Endothelial cell of umbilical vein (primary cell): Measurements from ENCODE around the gene CMSS1. TPM values are rescaled to one million over a fixed set of nuclear protein-coding genes. Genes with fewer than 3 reads are reported as not detected.

ENCODE experiments used
- BruUV-seq: library from RNA; stranded (reverse); fragments of 400-500 nt; replicated peaks from 2 replicates; lab custom pipeline; 2021; lab: Mats Ljungman, UMichigan
- CTCF ChIA-PET: fragments of 300-600, 350-600 bp; sonication (Branson Sonifier 250); formaldehyde crosslinking; loops from one replicate; lab custom pipeline; 2021; ENCODE audit warnings: antibody characterized with exemption, inconsistent platforms; lab: Charles Lee
- POLR2A ChIA-PET: fragments of 300-600, 350-600 bp; sonication (Branson Sonifier 250); formaldehyde crosslinking; loops from one replicate; lab custom pipeline; 2021; ENCODE audit warnings: antibody characterized with exemption, inconsistent platforms; lab: Charles Lee
- DNase-seq: peaks from one replicate; pipeline ENCODE4 v3.0.0-alpha.2; 2011; ENCODE audit warnings: low read depth, low spot score
- FAIRE-seq: peaks from 2 replicates; lab custom pipeline; 2011; peaks lifted over from hg19 to GRCh38; lab: Jason Lieb, UNC
- H2AFZ ChIP-seq: 2 replicates; pipeline ENCODE4 v1.6.0; 2012; ENCODE audit warnings: low read depth, low read length, control low read depth, inconsistent platforms
- H3K27ac ChIP-seq: 2 replicates; pipeline ENCODE4 v1.5.1; 2011; ENCODE audit warnings: low read depth, mild to moderate bottlenecking, control low read depth, low read length, moderate library complexity; ENCODE audit not compliant: insufficient read depth
- H3K27me3 ChIP-seq, 2 experiments: 2 replicates each; pipeline versions ENCODE4 v1.6.0 to v1.6.1; 2011; ENCODE audit warnings: low read length in 2 of 2, mixed read lengths in 1 of 2; ENCODE audit not compliant: control insufficient read depth in 2 of 2, insufficient read depth in 2 of 2
- H3K36me3 ChIP-seq, 2 experiments: 2 replicates in 1 of 2; 3 replicates in 1 of 2; pipeline ENCODE4 v1.5.1; 2011; ENCODE audit warnings: low read length in 2 of 2, mild to moderate bottlenecking in 1 of 2, moderate library complexity in 1 of 2; ENCODE audit not compliant: control insufficient read depth in 2 of 2, insufficient read depth in 2 of 2; ENCODE audit errors: extremely low read depth in 1 of 2
- H3K4me1 ChIP-seq: 3 replicates; pipeline ENCODE4 v1.5.1; 2011; ENCODE audit warnings: mild to moderate bottlenecking, low read length; ENCODE audit not compliant: control insufficient read depth, insufficient read depth; ENCODE audit errors: extremely low read depth
- H3K4me2 ChIP-seq: 2 replicates; pipeline ENCODE4 v1.6.1; 2011; ENCODE audit warnings: low read length, control low read depth, mixed read lengths; ENCODE audit not compliant: insufficient read depth
- H3K4me3 ChIP-seq, 3 experiments: fragments of 200-600 bp in 1 of 3; sonication (generic), shearing (Covaris generic) in 1 of 3; replicated peaks in 1 of 3; 2 replicates each; pipeline ENCODE4 v1.5.1; 2011 to 2016; ENCODE audit warnings: control low read depth in 3 of 3, low read length in 3 of 3, mild to moderate bottlenecking in 2 of 3, inconsistent platforms in 1 of 3, low read depth in 1 of 3, moderate library complexity in 1 of 3; ENCODE audit not compliant: insufficient read depth in 1 of 3
- H3K79me2 ChIP-seq: 2 replicates; pipeline ENCODE4 v1.6.0; 2012; ENCODE audit warnings: low read length, inconsistent platforms; ENCODE audit not compliant: control insufficient read depth, insufficient read depth
- H3K9ac ChIP-seq: replicated peaks from 2 replicates; pipeline ENCODE3; 2011; ENCODE audit warnings: low read length, control low read depth; ENCODE audit not compliant: insufficient read depth; ENCODE audit errors: extremely low read depth
- H3K9me1 ChIP-seq: replicated peaks from 3 replicates; pipeline ENCODE4 v1.6.0; 2011; ENCODE audit warnings: mild to moderate bottlenecking, low read length; ENCODE audit not compliant: control insufficient read depth, insufficient read depth; ENCODE audit errors: extremely low read depth
- H3K9me3 ChIP-seq: replicated peaks from 2 replicates; pipeline ENCODE4 v1.5.1; 2012; ENCODE audit warnings: low read length, inconsistent platforms; ENCODE audit not compliant: control insufficient read depth, insufficient read depth
- H4K20me1 ChIP-seq: replicated peaks from 2 replicates; pipeline ENCODE3; 2011; ENCODE audit warnings: mild to moderate bottlenecking, low read length; ENCODE audit not compliant: control insufficient read depth, insufficient read depth; ENCODE audit errors: extremely low read depth
- EZH2 ChIP-seq: IDR thresholded peaks from 2 replicates; pipeline ENCODE4 v1.6.1; 2012; ENCODE audit warnings: borderline replicate concordance, low read depth, mild to moderate bottlenecking, moderate library complexity, low read length, inconsistent platforms; ENCODE audit not compliant: severe bottlenecking
- FOS ChIP-seq: IDR thresholded peaks from 2 replicates; pipeline ENCODE4 v1.6.1; 2011; ENCODE audit warnings: mild to moderate bottlenecking, low read length, moderate library complexity, borderline replicate concordance; ENCODE audit not compliant: insufficient read depth
- GATA2 ChIP-seq: IDR thresholded peaks from 2 replicates; pipeline ENCODE4 v1.7.0; 2011; ENCODE audit warnings: low read depth, mild to moderate bottlenecking, moderate library complexity, mixed read lengths, low read length; ENCODE audit not compliant: insufficient read length, insufficient read depth
- JUN ChIP-seq: IDR thresholded peaks from 2 replicates; pipeline ENCODE4 v1.6.1; 2011; ENCODE audit warnings: borderline replicate concordance, low read depth; ENCODE audit not compliant: insufficient read length, insufficient read depth
- MYC ChIP-seq: IDR thresholded peaks from one replicate; pipeline ENCODE4 v1.6.1; 2011; ENCODE audit warnings: mild to moderate bottlenecking, low read depth, low read length
- POLR2A ChIP-seq: IDR thresholded peaks from 2 replicates; pipeline ENCODE4 v1.6.1; 2012; ENCODE audit warnings: low read depth, mild to moderate bottlenecking, control low read depth, low read length
- POLR2AphosphoS5 ChIP-seq: IDR thresholded peaks from 2 replicates; pipeline ENCODE4 v1.6.1; 2012; ENCODE audit warnings: low read depth, mild to moderate bottlenecking, control low read depth, low read length, moderate library complexity; ENCODE audit not compliant: insufficient read depth
- dilution Hi-C: fragments of 300-500 bp; cut with MboI; formaldehyde crosslinking; loops from one replicate; pipeline ENCODE4 v1.15.0; 2019; ENCODE audit warnings: low sequenced_read_pairs; ENCODE audit not compliant: extremely low pct_ligation_motif_present
- intact Hi-C: fragments of 100-400 bp; cut with micrococcal nuclease; formaldehyde crosslinking; loops from one replicate; pipeline ENCODE4 v1.10.0; 2022
- polyA plus RNA-seq, 4 experiments: library from polyadenylated mRNA; depleted of rRNA in 3 of 4; stranded (reverse) in 3 of 4; unstranded in 1 of 4; fragments of >200 nt; gene quantifications; 2 replicates each; pipeline versions ENCODE4 v1.2.1 to v1.2.3, GENCODE V29; 2011 to 2012; ENCODE audit warnings: missing spikeins in 1 of 4
- total RNA-seq: library from RNA; stranded (reverse); gene quantifications from 2 replicates; pipeline ENCODE4 v1.2.3, GENCODE V29; 2021
- TF ChIP-seq, protein P1 (sequence below): IDR thresholded peaks from 2 replicates; pipeline ENCODE4 v1.6.1; 2011; ENCODE audit not compliant: insufficient read depth, insufficient read length
- TF ChIP-seq, protein P2 (sequence below), 2 donors: IDR thresholded peaks; 1 replicate in 1 of 2; 2 replicates in 1 of 2; pipeline ENCODE4 v1.5.1; 2011; ENCODE audit warnings: low read length in 2 of 2, mild to moderate bottlenecking in 2 of 2, moderate library complexity in 2 of 2, control low read depth in 1 of 2, inconsistent platforms in 1 of 2, low read depth in 1 of 2; ENCODE audit not compliant: insufficient read depth in 1 of 2; ENCODE audit errors: extremely low read depth in 1 of 2

CMSS1 gene
- total and polyA plus RNA-seq, 2 donors (not counting 3 experiments of a cell fraction or from before 2014, with no cell fraction given), result 9.7 to 60.6 TPM

DNA sequence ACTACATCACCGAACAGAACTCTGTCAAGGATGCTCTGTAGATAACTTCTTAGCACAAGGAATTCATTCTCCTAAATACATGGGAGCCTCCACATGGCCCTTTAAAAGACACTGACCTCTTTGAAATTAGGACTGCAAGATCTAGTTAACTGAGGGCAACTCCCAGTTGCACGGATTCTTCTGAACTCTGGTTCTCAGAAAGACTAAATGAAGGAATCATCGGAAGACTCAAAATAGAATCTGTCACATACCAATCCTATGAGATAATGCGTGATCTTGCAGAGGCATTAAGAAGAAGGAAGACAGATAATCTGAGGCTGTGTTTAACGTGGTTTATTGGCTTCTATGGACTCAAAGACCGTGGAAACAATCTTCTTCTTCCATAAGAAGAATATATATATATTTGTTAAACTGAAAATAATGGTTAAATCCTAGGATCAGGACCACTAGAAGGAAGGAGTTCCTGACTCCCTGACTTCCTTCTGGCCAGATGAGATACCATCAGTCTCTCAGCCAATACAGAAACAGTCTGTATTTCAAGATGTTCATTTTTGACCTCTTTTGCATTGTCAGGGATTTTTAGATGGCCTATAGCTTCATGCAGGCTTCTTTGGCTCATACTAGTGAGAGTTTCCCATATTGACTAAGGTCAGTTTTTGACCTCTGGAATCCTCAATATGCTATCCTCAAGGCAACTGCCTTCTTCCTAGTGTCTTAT is 409.2 kb downstream of the CMSS1 start:
- H3K4me2 ChIP-seq, result no peak overlapping the region
- no peaks in the 10 kb centered on the region for H4K20me1 ChIP-seq
- H3K27me3 ChIP-seq, result no peaks in the 10 kb centered on the region
- no peaks in the 10 kb centered on the region for H3K79me2 ChIP-seq
- no peaks in the 10 kb centered on the region for H3K9me1 ChIP-seq
- no peaks in the 10 kb centered on the region for H3K4me1 ChIP-seq
- no TSS peak for BruUV-seq
- H3K27ac ChIP-seq, result no peak overlapping the region
- intact Hi-C loops, result no loop called here
- POLR2A ChIA-PET, result interaction anchor here (0.7 kb wide), 1 partner anchor 348 kb away, joined by 4 read pairs; no protein-coding TSS in a partner anchor
- no peak for DNase-seq
- CTCF ChIA-PET, result interaction anchor here (0.7 to 0.9 kb wide), 2 partner anchors 138 to 367 kb away, joined by 3 read pairs; no protein-coding TSS in a partner anchor
- dilution Hi-C loops, result no loop called here
- H2AFZ ChIP-seq, result no peak overlapping the region
- no peak overlapping the region for H3K4me3 ChIP-seq
- no peaks in the 10 kb centered on the region for H3K36me3 ChIP-seq
- no peak for TF ChIP-seq MYC
- TF ChIP-seq FOS, result no peak
- no peak for TF ChIP-seq POLR2A
- TF ChIP-seq EZH2, result no peak
- no peak for TF ChIP-seq JUN
- TF ChIP-seq, protein P1, sequence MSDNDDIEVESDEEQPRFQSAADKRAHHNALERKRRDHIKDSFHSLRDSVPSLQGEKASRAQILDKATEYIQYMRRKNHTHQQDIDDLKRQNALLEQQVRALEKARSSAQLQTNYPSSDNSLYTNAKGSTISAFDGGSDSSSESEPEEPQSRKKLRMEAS, result no peak
- no peak for TF ChIP-seq POLR2AphosphoS5
- TF ChIP-seq, protein P2, sequence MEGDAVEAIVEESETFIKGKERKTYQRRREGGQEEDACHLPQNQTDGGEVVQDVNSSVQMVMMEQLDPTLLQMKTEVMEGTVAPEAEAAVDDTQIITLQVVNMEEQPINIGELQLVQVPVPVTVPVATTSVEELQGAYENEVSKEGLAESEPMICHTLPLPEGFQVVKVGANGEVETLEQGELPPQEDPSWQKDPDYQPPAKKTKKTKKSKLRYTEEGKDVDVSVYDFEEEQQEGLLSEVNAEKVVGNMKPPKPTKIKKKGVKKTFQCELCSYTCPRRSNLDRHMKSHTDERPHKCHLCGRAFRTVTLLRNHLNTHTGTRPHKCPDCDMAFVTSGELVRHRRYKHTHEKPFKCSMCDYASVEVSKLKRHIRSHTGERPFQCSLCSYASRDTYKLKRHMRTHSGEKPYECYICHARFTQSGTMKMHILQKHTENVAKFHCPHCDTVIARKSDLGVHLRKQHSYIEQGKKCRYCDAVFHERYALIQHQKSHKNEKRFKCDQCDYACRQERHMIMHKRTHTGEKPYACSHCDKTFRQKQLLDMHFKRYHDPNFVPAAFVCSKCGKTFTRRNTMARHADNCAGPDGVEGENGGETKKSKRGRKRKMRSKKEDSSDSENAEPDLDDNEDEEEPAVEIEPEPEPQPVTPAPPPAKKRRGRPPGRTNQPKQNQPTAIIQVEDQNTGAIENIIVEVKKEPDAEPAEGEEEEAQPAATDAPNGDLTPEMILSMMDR (IDR thresholded peaks at IDR 0.05; ENCODE audit: extremely low read depth in 1 of 2, insufficient read depth in 1 of 2, low read depth in 1 of 2, low read length in 2 of 2), result no peak
- TF ChIP-seq GATA2, result no peak
- no peaks in the 10 kb centered on the region for H3K9me3 ChIP-seq
- no peak overlapping the region for H3K9ac ChIP-seq
- FAIRE-seq, result no peak
